ENCODE data around the gene RNF144A. TPM values are rescaled to one million over a fixed set of nuclear protein-coding genes. Genes with fewer than 3 reads are reported as not detected.

RNF144A gene
- total and polyA plus RNA-seq, 2 of the 13 experiments (the other 11 are each of a cell fraction or from before 2014, with no cell fraction given) = 13.9 to 16.5 TPM

DNA sequence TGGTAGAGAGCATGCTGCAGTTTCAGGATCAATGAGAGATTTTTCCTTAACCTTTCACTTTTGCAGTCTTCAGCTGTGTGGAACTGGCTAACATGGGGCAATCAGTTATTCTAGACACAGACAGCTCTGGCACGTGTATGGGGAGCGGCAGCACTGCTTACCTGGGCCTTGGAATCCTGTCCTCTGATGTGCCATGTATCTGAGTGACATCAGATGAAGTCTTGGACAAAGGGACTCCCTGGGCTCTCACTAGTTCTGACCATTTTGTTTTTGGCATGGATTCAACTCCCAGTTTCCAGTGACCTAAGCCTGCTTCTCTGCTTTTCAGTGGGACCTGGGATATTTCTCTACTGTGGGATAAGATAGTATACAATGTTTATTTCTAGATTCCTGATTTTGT lies 54.3 kb downstream of the RNF144A start:
- TF ChIP-seq, protein P1, sequence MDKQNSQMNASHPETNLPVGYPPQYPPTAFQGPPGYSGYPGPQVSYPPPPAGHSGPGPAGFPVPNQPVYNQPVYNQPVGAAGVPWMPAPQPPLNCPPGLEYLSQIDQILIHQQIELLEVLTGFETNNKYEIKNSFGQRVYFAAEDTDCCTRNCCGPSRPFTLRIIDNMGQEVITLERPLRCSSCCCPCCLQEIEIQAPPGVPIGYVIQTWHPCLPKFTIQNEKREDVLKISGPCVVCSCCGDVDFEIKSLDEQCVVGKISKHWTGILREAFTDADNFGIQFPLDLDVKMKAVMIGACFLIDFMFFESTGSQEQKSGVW (CRISPR knock-in tag; IDR thresholded peaks at IDR 0.05; ENCODE audit: borderline replicate concordance) = no peak
- TF ChIP-seq, protein P2, sequence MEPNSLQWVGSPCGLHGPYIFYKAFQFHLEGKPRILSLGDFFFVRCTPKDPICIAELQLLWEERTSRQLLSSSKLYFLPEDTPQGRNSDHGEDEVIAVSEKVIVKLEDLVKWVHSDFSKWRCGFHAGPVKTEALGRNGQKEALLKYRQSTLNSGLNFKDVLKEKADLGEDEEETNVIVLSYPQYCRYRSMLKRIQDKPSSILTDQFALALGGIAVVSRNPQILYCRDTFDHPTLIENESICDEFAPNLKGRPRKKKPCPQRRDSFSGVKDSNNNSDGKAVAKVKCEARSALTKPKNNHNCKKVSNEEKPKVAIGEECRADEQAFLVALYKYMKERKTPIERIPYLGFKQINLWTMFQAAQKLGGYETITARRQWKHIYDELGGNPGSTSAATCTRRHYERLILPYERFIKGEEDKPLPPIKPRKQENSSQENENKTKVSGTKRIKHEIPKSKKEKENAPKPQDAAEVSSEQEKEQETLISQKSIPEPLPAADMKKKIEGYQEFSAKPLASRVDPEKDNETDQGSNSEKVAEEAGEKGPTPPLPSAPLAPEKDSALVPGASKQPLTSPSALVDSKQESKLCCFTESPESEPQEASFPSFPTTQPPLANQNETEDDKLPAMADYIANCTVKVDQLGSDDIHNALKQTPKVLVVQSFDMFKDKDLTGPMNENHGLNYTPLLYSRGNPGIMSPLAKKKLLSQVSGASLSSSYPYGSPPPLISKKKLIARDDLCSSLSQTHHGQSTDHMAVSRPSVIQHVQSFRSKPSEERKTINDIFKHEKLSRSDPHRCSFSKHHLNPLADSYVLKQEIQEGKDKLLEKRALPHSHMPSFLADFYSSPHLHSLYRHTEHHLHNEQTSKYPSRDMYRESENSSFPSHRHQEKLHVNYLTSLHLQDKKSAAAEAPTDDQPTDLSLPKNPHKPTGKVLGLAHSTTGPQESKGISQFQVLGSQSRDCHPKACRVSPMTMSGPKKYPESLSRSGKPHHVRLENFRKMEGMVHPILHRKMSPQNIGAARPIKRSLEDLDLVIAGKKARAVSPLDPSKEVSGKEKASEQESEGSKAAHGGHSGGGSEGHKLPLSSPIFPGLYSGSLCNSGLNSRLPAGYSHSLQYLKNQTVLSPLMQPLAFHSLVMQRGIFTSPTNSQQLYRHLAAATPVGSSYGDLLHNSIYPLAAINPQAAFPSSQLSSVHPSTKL (CRISPR knock-in tag; IDR thresholded peaks at IDR 0.05) = no peak
- TF ChIP-seq, protein P3, sequence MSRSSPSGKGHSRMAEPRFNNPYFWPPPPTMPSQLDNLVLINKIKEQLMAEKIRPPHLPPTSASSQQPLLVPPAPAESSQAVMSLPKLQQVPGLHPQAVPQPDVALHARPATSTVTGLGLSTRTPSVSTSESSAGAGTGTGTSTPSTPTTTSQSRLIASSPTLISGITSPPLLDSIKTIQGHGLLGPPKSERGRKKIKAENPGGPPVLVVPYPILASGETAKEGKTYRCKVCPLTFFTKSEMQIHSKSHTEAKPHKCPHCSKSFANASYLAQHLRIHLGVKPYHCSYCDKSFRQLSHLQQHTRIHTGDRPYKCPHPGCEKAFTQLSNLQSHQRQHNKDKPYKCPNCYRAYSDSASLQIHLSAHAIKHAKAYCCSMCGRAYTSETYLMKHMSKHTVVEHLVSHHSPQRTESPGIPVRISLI (CRISPR knock-in tag; IDR thresholded peaks at IDR 0.05; ENCODE audit: borderline replicate concordance) = no peak
- TF ChIP-seq MATR3 (CRISPR knock-in tag; IDR thresholded peaks at IDR 0.05) (no peak), TCF7L2 (IDR thresholded peaks at IDR 0.05; ENCODE audit: low read depth, low read length) (no peak), ZSCAN30 (CRISPR knock-in tag; IDR thresholded peaks at IDR 0.05) (no peak), ZNF83 (CRISPR knock-in tag; IDR thresholded peaks at IDR 0.05; ENCODE audit: borderline replicate concordance) (no peak)
- TF ChIP-seq, protein P4, sequence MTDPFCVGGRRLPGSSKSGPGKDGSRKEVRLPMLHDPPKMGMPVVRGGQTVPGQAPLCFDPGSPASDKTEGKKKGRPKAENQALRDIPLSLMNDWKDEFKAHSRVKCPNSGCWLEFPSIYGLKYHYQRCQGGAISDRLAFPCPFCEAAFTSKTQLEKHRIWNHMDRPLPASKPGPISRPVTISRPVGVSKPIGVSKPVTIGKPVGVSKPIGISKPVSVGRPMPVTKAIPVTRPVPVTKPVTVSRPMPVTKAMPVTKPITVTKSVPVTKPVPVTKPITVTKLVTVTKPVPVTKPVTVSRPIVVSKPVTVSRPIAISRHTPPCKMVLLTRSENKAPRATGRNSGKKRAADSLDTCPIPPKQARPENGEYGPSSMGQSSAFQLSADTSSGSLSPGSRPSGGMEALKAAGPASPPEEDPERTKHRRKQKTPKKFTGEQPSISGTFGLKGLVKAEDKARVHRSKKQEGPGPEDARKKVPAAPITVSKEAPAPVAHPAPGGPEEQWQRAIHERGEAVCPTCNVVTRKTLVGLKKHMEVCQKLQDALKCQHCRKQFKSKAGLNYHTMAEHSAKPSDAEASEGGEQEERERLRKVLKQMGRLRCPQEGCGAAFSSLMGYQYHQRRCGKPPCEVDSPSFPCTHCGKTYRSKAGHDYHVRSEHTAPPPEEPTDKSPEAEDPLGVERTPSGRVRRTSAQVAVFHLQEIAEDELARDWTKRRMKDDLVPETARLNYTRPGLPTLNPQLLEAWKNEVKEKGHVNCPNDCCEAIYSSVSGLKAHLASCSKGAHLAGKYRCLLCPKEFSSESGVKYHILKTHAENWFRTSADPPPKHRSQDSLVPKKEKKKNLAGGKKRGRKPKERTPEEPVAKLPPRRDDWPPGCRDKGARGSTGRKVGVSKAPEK (CRISPR knock-in tag; IDR thresholded peaks at IDR 0.05; ENCODE audit: borderline replicate concordance) = no peak
- H3K79me2 ChIP-seq (ENCODE audit: insufficient read depth, low read length) = no peaks in the 10 kb centered on the region
- no peak overlapping the region for H3K27ac ChIP-seq (ENCODE audit: extremely low read length, insufficient read depth, low read length)
- in situ Hi-C loops (cut with HindIII; ENCODE audit: extremely low pct_ligation_motif_present, low pct_unique_long_range_greater_than_20kb) = no loop called here
- H3K27me3 ChIP-seq (ENCODE audit: control insufficient read depth in 1 of 2, insufficient read depth in 2 of 2, low read length in 2 of 2) = no peaks in the 10 kb centered on the region
- H3K4me2 ChIP-seq (ENCODE audit: low read depth, low read length) = no peak overlapping the region
- FAIRE-seq (no peak), DNase-seq (ENCODE audit: low spot score) (no peak), ATAC-seq (no peak)
- CTCF ChIA-PET (ENCODE audit: low intra/inter-chr PET ratio, low total read pairs) = no interaction called here
- H3K9ac ChIP-seq (ENCODE audit: insufficient read depth, low read depth, low read length) = no peak overlapping the region
- intact Hi-C loops (cut with micrococcal nuclease; ENCODE audit: unreplicated experiment) = no loop called here
- no peaks in the 10 kb centered on the region for H4K20me1 ChIP-seq (ENCODE audit: insufficient read depth, low read length)
- no peaks in the 10 kb centered on the region for H3K9me3 ChIP-seq (ENCODE audit: low read length)
- POLR2A ChIA-PET = no interaction called here
- no TSS peak for BruUV-seq (replicated peaks)
- H3K4me3 ChIP-seq (replicated peaks in 1 of 3; ENCODE audit: insufficient read depth in 1 of 3, low read depth in 2 of 3, low read length in 3 of 3) = no peak overlapping the region
- 79% methylated on average over 2 of the region's 2 CpGs for WGBS (ENCODE audit: low lambda C conversion rate)
- no peaks in the 10 kb centered on the region for H3K4me1 ChIP-seq (ENCODE audit: insufficient read depth, low read length)
- H2AFZ ChIP-seq (ENCODE audit: low read length) = no peak overlapping the region
- no peaks in the 10 kb centered on the region; a peak in 2 of 5 replicates for H3K36me3 ChIP-seq (replicated peaks in 1 of 2; ENCODE audit: control insufficient read depth in 1 of 2, insufficient read depth in 2 of 2, low read length in 2 of 2)

Data from HepG2 (cell line).